RWPE2 (cell line): ENCODE data around the gene SLC5A11.

Experiments
- ATAC-seq: fragments of 200-7000 bp; cut with Tn5 transposase; 3 replicates; pipeline ENCODE4 v1.9.1; 2021; ENCODE audit warnings: low read depth
- DNase-seq: peaks from one replicate; pipeline ENCODE4 v3.0.0-alpha.2; 2020; ENCODE audit warnings: low spot score
- H3K27ac ChIP-seq: fragments of 450-650 bp; 2 replicates; pipeline ENCODE4 v1.5.1; 2017; ENCODE audit warnings: mild to moderate bottlenecking; ENCODE audit not compliant: poor library complexity, severe bottlenecking
- H3K27me3 ChIP-seq: fragments of 250-450 bp; sonication (Bioruptor Pico); 2 replicates; pipeline ENCODE4 v1.5.1; 2021; ENCODE audit warnings: mild to moderate bottlenecking, moderate library complexity; ENCODE audit not compliant: insufficient read depth, poor library complexity, severe bottlenecking
- H3K36me3 ChIP-seq: fragments of 250-450 bp; sonication (Bioruptor Pico); 2 replicates; pipeline ENCODE4 v1.5.1; 2020; ENCODE audit warnings: low read depth, mild to moderate bottlenecking, moderate library complexity
- H3K4me1 ChIP-seq: fragments of 250-450 bp; sonication (Bioruptor Pico); 2 replicates; pipeline ENCODE4 v1.5.1; 2021; ENCODE audit warnings: mild to moderate bottlenecking, moderate library complexity; ENCODE audit not compliant: insufficient read depth, poor library complexity, severe bottlenecking
- H3K4me3 ChIP-seq: fragments of 250-450 bp; sonication (Bioruptor Pico); 2 replicates; pipeline ENCODE4 v1.5.1; 2021; ENCODE audit warnings: mild to moderate bottlenecking, moderate library complexity; ENCODE audit not compliant: severe bottlenecking
- H3K9me3 ChIP-seq: fragments of 250-450 bp; sonication (Bioruptor Pico); 2 replicates; pipeline ENCODE4 v1.5.1; 2021; ENCODE audit warnings: mild to moderate bottlenecking, moderate library complexity; ENCODE audit not compliant: severe bottlenecking
- TF ChIP-seq, protein P1 (sequence below): fragments of 450-650 bp; IDR thresholded peaks from one replicate; pipeline ENCODE4 v1.5.1; 2017; ENCODE audit warnings: mild to moderate bottlenecking, moderate library complexity; ENCODE audit not compliant: poor library complexity, severe bottlenecking

Gene SLC5A11

GRCh38 chr16:24834459-24835335 lies 11.1 kb upstream of the SLC5A11 start:
- no peaks in the 10 kb centered on the region for H3K9me3 ChIP-seq
- H3K27me3 ChIP-seq: no peaks in the 10 kb centered on the region
- no peaks in the 10 kb centered on the region for H3K4me1 ChIP-seq
- ATAC-seq (peak; percentile 78), DNase-seq (no peak)
- H3K4me3 ChIP-seq: no peak overlapping the region
- no peak overlapping the region for H3K27ac ChIP-seq
- TF ChIP-seq, protein P1, sequence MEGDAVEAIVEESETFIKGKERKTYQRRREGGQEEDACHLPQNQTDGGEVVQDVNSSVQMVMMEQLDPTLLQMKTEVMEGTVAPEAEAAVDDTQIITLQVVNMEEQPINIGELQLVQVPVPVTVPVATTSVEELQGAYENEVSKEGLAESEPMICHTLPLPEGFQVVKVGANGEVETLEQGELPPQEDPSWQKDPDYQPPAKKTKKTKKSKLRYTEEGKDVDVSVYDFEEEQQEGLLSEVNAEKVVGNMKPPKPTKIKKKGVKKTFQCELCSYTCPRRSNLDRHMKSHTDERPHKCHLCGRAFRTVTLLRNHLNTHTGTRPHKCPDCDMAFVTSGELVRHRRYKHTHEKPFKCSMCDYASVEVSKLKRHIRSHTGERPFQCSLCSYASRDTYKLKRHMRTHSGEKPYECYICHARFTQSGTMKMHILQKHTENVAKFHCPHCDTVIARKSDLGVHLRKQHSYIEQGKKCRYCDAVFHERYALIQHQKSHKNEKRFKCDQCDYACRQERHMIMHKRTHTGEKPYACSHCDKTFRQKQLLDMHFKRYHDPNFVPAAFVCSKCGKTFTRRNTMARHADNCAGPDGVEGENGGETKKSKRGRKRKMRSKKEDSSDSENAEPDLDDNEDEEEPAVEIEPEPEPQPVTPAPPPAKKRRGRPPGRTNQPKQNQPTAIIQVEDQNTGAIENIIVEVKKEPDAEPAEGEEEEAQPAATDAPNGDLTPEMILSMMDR: peak; percentile 75
- H3K36me3 ChIP-seq: no peaks in the 10 kb centered on the region

GRCh38 chr16:24836836-24837235 lies 8.9 kb upstream of the SLC5A11 start:
- H3K4me1 ChIP-seq: no peaks in the 10 kb centered on the region
- no peaks in the 10 kb centered on the region for H3K27me3 ChIP-seq
- H3K4me3 ChIP-seq: no peak overlapping the region
- TF ChIP-seq, protein P1: no peak
- no peaks in the 10 kb centered on the region for H3K9me3 ChIP-seq
- no peak for DNase-seq
- H3K27ac ChIP-seq: no peak overlapping the region
- no peaks in the 10 kb centered on the region for H3K36me3 ChIP-seq
- ATAC-seq: no peak

DNA sequence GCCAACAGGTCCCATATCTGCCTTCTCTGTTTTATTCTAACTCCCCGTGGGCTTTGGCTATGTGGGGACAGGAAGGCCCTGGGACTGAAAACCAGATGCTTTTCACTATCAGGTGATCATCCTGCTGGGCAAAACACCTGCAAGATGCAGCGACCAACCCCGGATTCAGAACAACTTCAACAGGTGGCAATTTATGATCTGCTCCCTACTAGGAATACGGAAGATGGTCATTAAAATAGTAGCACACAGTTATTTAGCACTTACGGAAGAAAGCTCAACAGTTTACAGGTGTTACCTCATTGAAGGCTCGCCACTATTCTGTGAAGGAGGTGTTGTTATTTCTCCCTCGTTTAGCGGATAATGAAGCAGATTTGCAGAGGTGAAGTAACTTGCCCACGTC lies 7.8 kb upstream of the SLC5A11 start:
- H3K9me3 ChIP-seq: no peaks in the 10 kb centered on the region
- H3K4me3 ChIP-seq: no peak overlapping the region
- no peaks in the 10 kb centered on the region for H3K4me1 ChIP-seq
- H3K27me3 ChIP-seq: no peaks in the 10 kb centered on the region
- no peak overlapping the region for H3K27ac ChIP-seq
- H3K36me3 ChIP-seq: no peaks in the 10 kb centered on the region
- TF ChIP-seq, protein P1: no peak
- ATAC-seq (no peak), DNase-seq (no peak)

DNA sequence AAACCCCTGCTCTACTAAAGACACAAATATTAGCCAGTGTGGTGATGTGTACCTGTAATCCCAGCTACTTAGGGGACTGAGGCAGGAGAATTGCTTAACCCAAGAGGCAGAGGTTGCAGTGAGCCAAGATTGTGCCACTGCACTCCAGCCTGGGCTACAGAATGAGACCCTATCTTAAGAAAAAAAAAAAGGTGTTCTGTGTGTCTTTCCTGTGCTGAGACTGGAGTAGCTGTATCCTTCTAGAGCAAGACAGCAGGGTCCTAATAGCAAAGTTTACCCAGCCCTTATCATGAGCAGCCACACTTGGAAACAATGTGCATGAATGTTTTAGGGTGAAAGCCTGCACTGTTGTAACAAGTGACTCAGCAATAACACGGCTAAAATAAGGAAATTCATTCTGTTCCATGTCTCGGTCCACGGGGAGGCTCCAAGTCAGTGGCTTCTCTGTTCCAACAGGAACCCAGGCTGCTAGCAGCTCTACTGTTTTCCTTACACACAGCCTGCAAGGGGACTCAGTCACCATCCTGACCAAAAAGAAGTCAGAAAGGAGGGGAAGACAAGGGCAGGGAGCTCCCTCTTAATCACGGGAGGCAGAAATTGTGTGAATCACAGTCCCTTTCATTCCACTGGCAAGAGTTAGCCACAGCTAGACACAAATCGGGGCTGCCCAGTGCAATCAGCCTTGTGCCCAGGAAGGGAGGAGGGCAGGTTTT lies 7.1 kb upstream of the SLC5A11 start:
- H3K9me3 ChIP-seq: no peaks in the 10 kb centered on the region
- H3K27ac ChIP-seq: no peak overlapping the region
- TF ChIP-seq, protein P1: no peak
- DNase-seq (no peak), ATAC-seq (peak; percentile 59)
- H3K36me3 ChIP-seq: no peaks in the 10 kb centered on the region
- no peaks in the 10 kb centered on the region for H3K27me3 ChIP-seq
- H3K4me3 ChIP-seq: no peak overlapping the region
- no peaks in the 10 kb centered on the region for H3K4me1 ChIP-seq
